ENCODE results near the gene SLC8B1. TPM values are rescaled to one million over a fixed set of nuclear protein-coding genes. Genes with fewer than 3 reads are reported as not detected.

The SLC8B1 gene
- polyA plus RNA-seq, 2 of the 4 experiments (the other 2 are of a cell fraction): 11.0 to 11.3 TPM

DNA sequence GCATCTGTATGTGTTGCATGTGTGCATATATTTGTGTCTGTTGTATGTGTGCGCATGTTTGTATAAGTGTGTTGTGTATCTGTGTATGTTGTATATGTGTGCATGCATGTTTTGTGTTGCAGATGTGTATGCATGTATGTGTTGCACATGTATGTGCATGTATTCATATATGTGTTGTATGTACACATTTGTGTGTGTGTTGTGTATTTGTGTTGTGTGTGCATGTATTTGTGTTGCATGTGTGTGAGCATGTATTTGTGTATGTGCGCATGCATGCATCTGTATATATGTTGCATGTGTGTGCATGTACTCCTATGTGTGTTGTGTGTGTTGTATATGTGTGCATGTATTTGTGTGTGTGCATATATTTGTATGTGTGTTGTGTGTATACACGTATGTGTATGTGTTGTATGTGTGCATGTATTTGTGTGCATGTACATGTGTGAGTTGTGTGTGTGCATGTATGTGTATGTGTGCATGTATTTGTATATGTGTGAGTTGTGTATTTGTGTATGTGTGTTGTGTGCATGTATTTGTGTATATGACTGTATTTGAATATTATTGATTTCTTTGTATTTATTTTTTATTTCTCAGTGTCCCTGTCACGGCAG is 16.8 kb downstream of the SLC8B1 start:
- no peak overlapping the region for H3K27ac ChIP-seq
- CTCF ChIA-PET: interaction anchor here (1.2 kb wide), 1 partner anchor 11 kb away, joined by 4 read pairs; no protein-coding TSS in a partner anchor
- peak; percentile 56 for FAIRE-seq
- POLR2A ChIA-PET: no interaction called here
- no peak overlapping the region for H3K4me3 ChIP-seq
- H3K4me1 ChIP-seq: peaks cover 4% of the 10 kb centered on the region; the same call in 1 of the 3 replicates
- TF ChIP-seq TP53 (CRISPR knock-in tag; IDR thresholded peaks at IDR 0.05): no peak
- no peak for TF ChIP-seq ZFP36 (IDR thresholded peaks at IDR 0.05; ENCODE audit: borderline replicate concordance, partially characterized antibody)
- 0 out of 5 replicates have a peak, but pooled peaks of 1 of the 2 experiments have one; percentile 11 for TF ChIP-seq EP300 (IDR thresholded peaks at IDR 0.05)
- TF ChIP-seq, protein P1, sequence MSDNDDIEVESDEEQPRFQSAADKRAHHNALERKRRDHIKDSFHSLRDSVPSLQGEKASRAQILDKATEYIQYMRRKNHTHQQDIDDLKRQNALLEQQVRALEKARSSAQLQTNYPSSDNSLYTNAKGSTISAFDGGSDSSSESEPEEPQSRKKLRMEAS (IDR thresholded peaks at IDR 0.05): no peak
- no peak for ATAC-seq
- WGBS (ENCODE audit: missing lambda C conversion rate): 89% methylated on average over 4 of the region's 4 CpGs
- H3K9me3 ChIP-seq: peaks cover 7% of the 10 kb centered on the region; the same call in 1 of the 3 replicates
- no peak overlapping the region for H3K4me2 ChIP-seq
- no peak for DNase-seq (ENCODE audit: low read depth in 1 of 2, low spot score in 1 of 2)

DNA sequence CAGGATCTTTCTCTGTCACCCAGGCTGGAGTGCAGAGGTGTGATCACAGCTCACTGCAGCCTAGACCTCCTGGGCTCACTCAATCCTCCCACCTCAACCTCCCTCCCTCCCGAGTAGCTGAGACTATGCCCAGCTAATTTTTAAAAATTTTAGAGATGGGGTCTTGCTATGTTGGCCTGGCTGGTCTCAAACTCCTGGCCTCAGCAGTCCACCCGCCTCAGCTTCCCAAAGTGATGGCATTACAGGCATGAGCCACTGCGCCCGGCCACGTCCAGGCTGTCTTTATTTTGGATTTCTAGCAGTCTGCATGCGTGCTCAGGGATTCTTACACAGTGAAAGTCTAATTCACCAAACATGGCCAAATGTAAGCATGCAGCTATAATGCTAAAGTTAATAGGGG is 17.8 kb downstream of the SLC8B1 start:
- 88% methylated on average over 6 of the region's 6 CpGs for WGBS (ENCODE audit: missing lambda C conversion rate)
- DNase-seq (ENCODE audit: low read depth in 1 of 2, low spot score in 1 of 2) (no peak), FAIRE-seq (no peak), ATAC-seq (no peak)
- peaks cover 8% of the 10 kb centered on the region for H3K4me1 ChIP-seq
- POLR2A ChIA-PET: no interaction called here
- CTCF ChIA-PET: interaction anchor here (1.2 to 1.8 kb wide), 2 partner anchors 10 to 90 kb away, joined by 4 read pairs; no protein-coding TSS in a partner anchor
- no peak for TF ChIP-seq EP300 (IDR thresholded peaks at IDR 0.05)
- no peak for TF ChIP-seq TFCP2L1 (CRISPR knock-in tag; IDR thresholded peaks at IDR 0.05)
- no peak overlapping the region for H3K4me2 ChIP-seq
- no peak overlapping the region for H3K4me3 ChIP-seq
- no peak overlapping the region for H3K27ac ChIP-seq
- H3K9me3 ChIP-seq: peaks cover 6% of the 10 kb centered on the region; the same call in 1 of the 3 replicates

DNA sequence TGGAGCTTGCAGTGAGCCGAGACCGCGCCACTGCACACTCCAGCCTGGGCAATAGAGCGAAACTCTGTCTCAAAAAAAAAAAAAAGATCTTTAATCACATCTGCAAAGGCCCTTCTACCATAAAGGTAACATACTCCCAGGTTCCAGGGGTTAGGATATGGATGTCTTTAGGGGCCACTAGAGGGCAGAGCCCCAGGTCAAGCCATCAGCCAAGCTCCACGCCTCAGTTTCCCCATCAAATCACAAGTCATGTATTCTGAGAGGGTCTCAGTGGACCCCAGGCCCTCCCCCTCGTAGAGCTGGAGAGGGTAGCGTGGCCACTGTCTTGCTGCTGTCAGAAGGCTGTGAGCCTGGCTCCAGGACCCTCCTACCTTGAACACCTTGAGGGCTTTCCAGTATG is 18.8 kb downstream of the SLC8B1 start:
- WGBS (ENCODE audit: missing lambda C conversion rate): 82% methylated on average over 6 of the region's 7 CpGs
- FAIRE-seq (no peak), ATAC-seq (no peak), DNase-seq (ENCODE audit: low read depth in 1 of 2, low spot score in 1 of 2) (no peak)
- Histone ChIP-seq H3K9me3 (0 out of 3 replicates have a peak, but pooled peaks cover under 1% of the 10 kb centered on the region), H3K4me3 (no peak overlapping the region), H3K27ac (no peak overlapping the region), H3K4me2 (no peak overlapping the region), H3K4me1 (peaks cover 8% of the 10 kb centered on the region)
- ChIA-PET CTCF (interaction anchor here (0.6 to 2.2 kb wide), 11 partner anchors 13 to 1920 kb away, joined by 3 to 10 read pairs (median 4); no protein-coding TSS in a partner anchor), POLR2A (no interaction called here)
- TF ChIP-seq, protein P2, sequence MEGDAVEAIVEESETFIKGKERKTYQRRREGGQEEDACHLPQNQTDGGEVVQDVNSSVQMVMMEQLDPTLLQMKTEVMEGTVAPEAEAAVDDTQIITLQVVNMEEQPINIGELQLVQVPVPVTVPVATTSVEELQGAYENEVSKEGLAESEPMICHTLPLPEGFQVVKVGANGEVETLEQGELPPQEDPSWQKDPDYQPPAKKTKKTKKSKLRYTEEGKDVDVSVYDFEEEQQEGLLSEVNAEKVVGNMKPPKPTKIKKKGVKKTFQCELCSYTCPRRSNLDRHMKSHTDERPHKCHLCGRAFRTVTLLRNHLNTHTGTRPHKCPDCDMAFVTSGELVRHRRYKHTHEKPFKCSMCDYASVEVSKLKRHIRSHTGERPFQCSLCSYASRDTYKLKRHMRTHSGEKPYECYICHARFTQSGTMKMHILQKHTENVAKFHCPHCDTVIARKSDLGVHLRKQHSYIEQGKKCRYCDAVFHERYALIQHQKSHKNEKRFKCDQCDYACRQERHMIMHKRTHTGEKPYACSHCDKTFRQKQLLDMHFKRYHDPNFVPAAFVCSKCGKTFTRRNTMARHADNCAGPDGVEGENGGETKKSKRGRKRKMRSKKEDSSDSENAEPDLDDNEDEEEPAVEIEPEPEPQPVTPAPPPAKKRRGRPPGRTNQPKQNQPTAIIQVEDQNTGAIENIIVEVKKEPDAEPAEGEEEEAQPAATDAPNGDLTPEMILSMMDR (IDR thresholded peaks at IDR 0.05): peak; percentile 21; the same call in 2 of the 3 replicates
- TF ChIP-seq, protein P3, sequence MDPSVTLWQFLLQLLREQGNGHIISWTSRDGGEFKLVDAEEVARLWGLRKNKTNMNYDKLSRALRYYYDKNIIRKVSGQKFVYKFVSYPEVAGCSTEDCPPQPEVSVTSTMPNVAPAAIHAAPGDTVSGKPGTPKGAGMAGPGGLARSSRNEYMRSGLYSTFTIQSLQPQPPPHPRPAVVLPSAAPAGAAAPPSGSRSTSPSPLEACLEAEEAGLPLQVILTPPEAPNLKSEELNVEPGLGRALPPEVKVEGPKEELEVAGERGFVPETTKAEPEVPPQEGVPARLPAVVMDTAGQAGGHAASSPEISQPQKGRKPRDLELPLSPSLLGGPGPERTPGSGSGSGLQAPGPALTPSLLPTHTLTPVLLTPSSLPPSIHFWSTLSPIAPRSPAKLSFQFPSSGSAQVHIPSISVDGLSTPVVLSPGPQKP (IDR thresholded peaks at IDR 0.05; ENCODE audit: low read depth, low read length): no peak
- TF ChIP-seq, protein P4, sequence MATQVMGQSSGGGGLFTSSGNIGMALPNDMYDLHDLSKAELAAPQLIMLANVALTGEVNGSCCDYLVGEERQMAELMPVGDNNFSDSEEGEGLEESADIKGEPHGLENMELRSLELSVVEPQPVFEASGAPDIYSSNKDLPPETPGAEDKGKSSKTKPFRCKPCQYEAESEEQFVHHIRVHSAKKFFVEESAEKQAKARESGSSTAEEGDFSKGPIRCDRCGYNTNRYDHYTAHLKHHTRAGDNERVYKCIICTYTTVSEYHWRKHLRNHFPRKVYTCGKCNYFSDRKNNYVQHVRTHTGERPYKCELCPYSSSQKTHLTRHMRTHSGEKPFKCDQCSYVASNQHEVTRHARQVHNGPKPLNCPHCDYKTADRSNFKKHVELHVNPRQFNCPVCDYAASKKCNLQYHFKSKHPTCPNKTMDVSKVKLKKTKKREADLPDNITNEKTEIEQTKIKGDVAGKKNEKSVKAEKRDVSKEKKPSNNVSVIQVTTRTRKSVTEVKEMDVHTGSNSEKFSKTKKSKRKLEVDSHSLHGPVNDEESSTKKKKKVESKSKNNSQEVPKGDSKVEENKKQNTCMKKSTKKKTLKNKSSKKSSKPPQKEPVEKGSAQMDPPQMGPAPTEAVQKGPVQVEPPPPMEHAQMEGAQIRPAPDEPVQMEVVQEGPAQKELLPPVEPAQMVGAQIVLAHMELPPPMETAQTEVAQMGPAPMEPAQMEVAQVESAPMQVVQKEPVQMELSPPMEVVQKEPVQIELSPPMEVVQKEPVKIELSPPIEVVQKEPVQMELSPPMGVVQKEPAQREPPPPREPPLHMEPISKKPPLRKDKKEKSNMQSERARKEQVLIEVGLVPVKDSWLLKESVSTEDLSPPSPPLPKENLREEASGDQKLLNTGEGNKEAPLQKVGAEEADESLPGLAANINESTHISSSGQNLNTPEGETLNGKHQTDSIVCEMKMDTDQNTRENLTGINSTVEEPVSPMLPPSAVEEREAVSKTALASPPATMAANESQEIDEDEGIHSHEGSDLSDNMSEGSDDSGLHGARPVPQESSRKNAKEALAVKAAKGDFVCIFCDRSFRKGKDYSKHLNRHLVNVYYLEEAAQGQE (IDR thresholded peaks at IDR 0.05): no peak
- TF ChIP-seq, protein P5, sequence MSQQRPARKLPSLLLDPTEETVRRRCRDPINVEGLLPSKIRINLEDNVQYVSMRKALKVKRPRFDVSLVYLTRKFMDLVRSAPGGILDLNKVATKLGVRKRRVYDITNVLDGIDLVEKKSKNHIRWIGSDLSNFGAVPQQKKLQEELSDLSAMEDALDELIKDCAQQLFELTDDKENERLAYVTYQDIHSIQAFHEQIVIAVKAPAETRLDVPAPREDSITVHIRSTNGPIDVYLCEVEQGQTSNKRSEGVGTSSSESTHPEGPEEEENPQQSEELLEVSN (IDR thresholded peaks at IDR 0.05; ENCODE audit: borderline replicate concordance, low read depth): no peak
- no peak for TF ChIP-seq RARB (CRISPR knock-in tag; IDR thresholded peaks at IDR 0.05)
- TF ChIP-seq RAD21 (conservative IDR thresholded peaks at IDR 0.05 in 1 of 2, IDR thresholded peaks at IDR 0.05 in 1 of 2): peak in 1 of 2 experiments; percentile 11; a peak in 1 of 5 replicates
- TF ChIP-seq JUNB (IDR thresholded peaks at IDR 0.05): no peak
- TF ChIP-seq NFE2L2 (conservative IDR thresholded peaks at IDR 0.05; ENCODE audit: low read length): no peak
- TF ChIP-seq BHLHE40 (IDR thresholded peaks at IDR 0.05; ENCODE audit: low read depth, low read length): no peak
- TF ChIP-seq SMC3 (IDR thresholded peaks at IDR 0.05): 0 out of 3 replicates have a peak, but pooled peaks have one; percentile 6
